ENCODE measurements around the gene SLC35A3.

DNA sequence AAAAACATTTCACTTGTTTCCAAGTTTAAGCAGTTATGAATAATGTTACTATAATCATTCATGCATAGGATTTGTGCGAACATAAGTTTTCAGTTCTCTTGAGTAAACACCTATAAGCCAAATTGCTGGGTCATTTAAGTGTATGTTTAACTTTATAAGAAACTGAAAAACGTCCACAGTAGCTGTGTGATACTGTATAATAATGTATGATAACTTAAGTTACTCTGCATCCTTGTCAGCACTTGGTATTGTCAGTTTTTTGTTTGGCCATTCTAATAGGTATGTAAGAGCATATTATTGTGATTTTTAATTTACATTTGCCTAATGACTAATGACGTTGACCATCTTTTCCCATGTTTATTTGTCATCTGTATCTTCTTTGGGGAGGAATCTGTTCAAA, 14.4 kb upstream of the SLC35A3 start:
- TF ChIP-seq POLR2AphosphoS5 (IDR thresholded peaks at IDR 0.05) (no peak), POLR2A (IDR thresholded peaks at IDR 0.05) (no peak), EP300 (IDR thresholded peaks at IDR 0.05) (no peak)
- TF ChIP-seq, protein P1, sequence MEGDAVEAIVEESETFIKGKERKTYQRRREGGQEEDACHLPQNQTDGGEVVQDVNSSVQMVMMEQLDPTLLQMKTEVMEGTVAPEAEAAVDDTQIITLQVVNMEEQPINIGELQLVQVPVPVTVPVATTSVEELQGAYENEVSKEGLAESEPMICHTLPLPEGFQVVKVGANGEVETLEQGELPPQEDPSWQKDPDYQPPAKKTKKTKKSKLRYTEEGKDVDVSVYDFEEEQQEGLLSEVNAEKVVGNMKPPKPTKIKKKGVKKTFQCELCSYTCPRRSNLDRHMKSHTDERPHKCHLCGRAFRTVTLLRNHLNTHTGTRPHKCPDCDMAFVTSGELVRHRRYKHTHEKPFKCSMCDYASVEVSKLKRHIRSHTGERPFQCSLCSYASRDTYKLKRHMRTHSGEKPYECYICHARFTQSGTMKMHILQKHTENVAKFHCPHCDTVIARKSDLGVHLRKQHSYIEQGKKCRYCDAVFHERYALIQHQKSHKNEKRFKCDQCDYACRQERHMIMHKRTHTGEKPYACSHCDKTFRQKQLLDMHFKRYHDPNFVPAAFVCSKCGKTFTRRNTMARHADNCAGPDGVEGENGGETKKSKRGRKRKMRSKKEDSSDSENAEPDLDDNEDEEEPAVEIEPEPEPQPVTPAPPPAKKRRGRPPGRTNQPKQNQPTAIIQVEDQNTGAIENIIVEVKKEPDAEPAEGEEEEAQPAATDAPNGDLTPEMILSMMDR (IDR thresholded peaks at IDR 0.05) = no peak

All from stomach (tissue), 4 donors.